ENCODE measurements around the gene FERMT3.

Gene FERMT3

DNA sequence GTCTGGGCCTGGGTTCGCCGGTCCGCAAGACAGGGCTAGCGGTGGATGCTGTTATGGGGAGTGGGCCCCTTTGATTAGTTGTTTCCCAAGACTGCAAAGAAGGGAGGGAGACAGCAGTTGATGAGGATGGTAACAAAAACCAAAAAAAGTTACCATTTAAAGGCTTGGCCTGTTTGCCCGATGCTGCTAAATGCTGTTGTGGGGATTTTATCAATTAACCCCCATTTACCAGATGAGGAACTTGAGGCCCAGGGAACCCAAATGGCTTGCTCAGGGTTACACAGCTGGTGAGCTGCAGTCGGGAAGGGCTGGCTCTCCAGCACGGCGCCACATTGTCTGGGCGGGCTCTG is 16.1 kb downstream of the FERMT3 start:
- H3K27ac Mint-ChIP-seq = peak overlapping the region; percentile 57
- H3K27me3 Mint-ChIP-seq = no peaks in the 10 kb centered on the region
- peaks cover 22% of the 10 kb centered on the region for H3K4me1 Mint-ChIP-seq (ENCODE audit: low read depth)
- H3K4me3 Mint-ChIP-seq = no peak overlapping the region
- H3K36me3 Mint-ChIP-seq (ENCODE audit: low read depth) = peaks cover 88% of the 10 kb centered on the region
- no peak for DNase-seq
- H3K9me3 Mint-ChIP-seq = no peaks in the 10 kb centered on the region

DNA sequence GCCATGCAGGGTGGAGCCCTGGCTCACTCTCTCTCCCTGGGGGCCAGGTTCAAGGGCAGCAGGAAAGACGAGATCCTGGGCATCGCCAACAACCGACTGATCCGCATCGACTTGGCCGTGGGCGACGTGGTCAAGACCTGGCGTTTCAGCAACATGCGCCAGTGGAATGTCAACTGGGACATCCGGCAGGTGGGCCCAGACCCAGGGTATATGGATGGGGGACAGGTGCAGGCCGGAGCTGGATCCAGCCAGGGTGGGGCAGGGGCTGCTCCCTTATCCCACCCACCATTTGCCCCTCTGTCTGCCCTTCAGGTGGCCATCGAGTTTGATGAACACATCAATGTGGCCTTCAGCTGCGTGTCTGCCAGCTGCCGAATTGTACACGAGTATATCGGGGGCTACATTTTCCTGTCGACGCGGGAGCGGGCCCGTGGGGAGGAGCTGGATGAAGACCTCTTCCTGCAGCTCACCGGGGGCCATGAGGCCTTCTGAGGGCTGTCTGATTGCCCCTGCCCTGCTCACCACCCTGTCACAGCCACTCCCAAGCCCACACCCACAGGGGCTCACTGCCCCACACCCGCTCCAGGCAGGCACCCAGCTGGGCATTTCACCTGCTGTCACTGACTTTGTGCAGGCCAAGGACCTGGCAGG is 16.6 kb downstream of the FERMT3 start:
- no peak overlapping the region for H3K4me3 Mint-ChIP-seq
- peaks cover 27% of the 10 kb centered on the region for H3K4me1 Mint-ChIP-seq (ENCODE audit: low read depth)
- peak; percentile 35 for DNase-seq
- H3K27me3 Mint-ChIP-seq = no peaks in the 10 kb centered on the region
- peak overlapping the region; percentile 57 for H3K27ac Mint-ChIP-seq
- peaks cover 85% of the 10 kb centered on the region for H3K36me3 Mint-ChIP-seq (ENCODE audit: low read depth)
- H3K9me3 Mint-ChIP-seq = no peaks in the 10 kb centered on the region

GRCh38 chr11:64224151-64224890 is 17.8 kb downstream of the FERMT3 start:
- peak overlapping the region; percentile 86 for H3K4me3 Mint-ChIP-seq
- H3K4me1 Mint-ChIP-seq (ENCODE audit: low read depth) = peaks cover 30% of the 10 kb centered on the region
- no peaks in the 10 kb centered on the region for H3K27me3 Mint-ChIP-seq
- peaks cover 80% of the 10 kb centered on the region for H3K36me3 Mint-ChIP-seq (ENCODE audit: low read depth)
- H3K27ac Mint-ChIP-seq = peak overlapping the region; percentile 93
- DNase-seq = peak; percentile 50
- no peaks in the 10 kb centered on the region for H3K9me3 Mint-ChIP-seq

GRCh38 chr11:64224891-64225607 is 18.5 kb downstream of the FERMT3 start:
- no peak for DNase-seq
- peak overlapping the region; percentile 93 for H3K27ac Mint-ChIP-seq
- peak overlapping the region; percentile 86 for H3K4me3 Mint-ChIP-seq
- no peaks in the 10 kb centered on the region for H3K27me3 Mint-ChIP-seq
- peaks cover 37% of the 10 kb centered on the region for H3K4me1 Mint-ChIP-seq (ENCODE audit: low read depth)
- H3K36me3 Mint-ChIP-seq (ENCODE audit: low read depth) = peaks cover 77% of the 10 kb centered on the region
- no peaks in the 10 kb centered on the region for H3K9me3 Mint-ChIP-seq

GRCh38 chr11:64225608-64226506 is 19.3 kb downstream of the FERMT3 start, which contains the start of the genes NUDT22 and TRPT1:
Gene NUDT22, plus strand, starts transcription at chr11:64226274. Its CDS starts 379 bp downstream, at chr11:64226653.
Gene TRPT1, minus strand, starts transcription at chr11:64226186. Its CDS starts 326 bp downstream, at chr11:64225860.
- Mint-ChIP-seq H3K9me3 (no peaks in the 10 kb centered on the region), H3K36me3 (ENCODE audit: low read depth) (peaks cover 68% of the 10 kb centered on the region), H3K4me1 (ENCODE audit: low read depth) (peaks cover 38% of the 10 kb centered on the region), H3K27me3 (no peaks in the 10 kb centered on the region), H3K4me3 (peak within 1 kb of the TSS; percentile 86), H3K27ac (peak within 1 kb of the TSS; percentile 93)
- DNase-seq = peak; percentile 99

DNA sequence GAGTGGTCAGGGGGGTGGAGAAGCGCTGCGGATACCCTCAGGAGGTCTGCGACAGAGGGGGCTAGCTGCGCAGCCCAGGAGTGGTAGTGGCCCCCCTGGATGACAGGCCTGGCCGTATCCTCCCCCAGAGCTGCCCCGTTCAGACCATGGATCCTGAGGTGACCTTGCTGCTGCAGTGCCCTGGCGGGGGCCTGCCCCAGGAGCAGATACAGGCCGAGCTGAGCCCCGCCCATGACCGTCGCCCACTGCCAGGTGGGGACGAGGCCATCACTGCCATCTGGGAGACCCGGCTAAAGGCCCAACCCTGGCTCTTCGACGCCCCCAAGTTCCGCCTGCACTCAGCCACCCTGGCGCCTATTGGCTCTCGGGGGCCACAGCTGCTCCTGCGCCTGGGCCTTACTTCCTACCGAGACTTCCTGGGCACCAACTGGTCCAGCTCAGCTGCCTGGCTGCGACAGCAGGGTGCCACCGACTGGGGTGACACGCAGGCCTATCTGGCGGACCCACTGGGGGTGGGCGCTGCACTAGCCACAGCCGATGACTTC is 20.1 kb downstream of the FERMT3 start:
- H3K4me3 Mint-ChIP-seq = peak overlapping the region; percentile 86
- no peaks in the 10 kb centered on the region for H3K27me3 Mint-ChIP-seq
- H3K27ac Mint-ChIP-seq = peak overlapping the region; percentile 93
- H3K36me3 Mint-ChIP-seq (ENCODE audit: low read depth) = peaks cover 61% of the 10 kb centered on the region
- no peaks in the 10 kb centered on the region for H3K9me3 Mint-ChIP-seq
- H3K4me1 Mint-ChIP-seq (ENCODE audit: low read depth) = peaks cover 42% of the 10 kb centered on the region
- peak; percentile 75 for DNase-seq

DNA sequence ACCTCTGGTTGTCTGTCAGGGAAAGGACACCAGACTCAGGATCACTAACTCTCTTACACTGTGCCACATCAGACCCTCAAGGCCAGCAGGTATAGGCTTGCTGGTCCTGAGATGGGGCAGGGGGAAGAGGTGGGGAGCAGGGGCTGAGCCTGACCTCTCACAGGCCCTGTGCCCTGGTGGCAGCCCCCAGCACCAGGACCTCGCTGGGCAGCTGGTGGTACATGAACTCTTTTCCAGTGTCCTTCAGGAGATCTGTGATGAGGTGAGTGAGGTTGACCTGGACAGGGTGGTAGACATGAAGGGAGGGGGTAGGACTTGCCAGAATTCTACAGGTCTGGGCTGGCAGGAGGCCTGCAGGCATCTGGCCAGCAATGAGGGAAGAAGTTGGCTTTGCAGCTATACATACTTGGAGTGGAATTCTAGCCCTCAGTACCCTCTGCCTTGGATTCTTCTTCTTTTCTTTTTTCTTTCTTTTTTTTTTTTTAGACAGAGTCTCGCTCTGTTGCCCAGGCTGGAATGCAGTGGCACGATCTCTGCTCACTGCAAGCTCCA is 21.0 kb downstream of the FERMT3 start:
- peaks cover 55% of the 10 kb centered on the region for H3K36me3 Mint-ChIP-seq (ENCODE audit: low read depth)
- H3K4me1 Mint-ChIP-seq (ENCODE audit: low read depth) = peaks cover 48% of the 10 kb centered on the region
- no peaks in the 10 kb centered on the region for H3K27me3 Mint-ChIP-seq
- H3K27ac Mint-ChIP-seq = peak overlapping the region; percentile 93
- H3K4me3 Mint-ChIP-seq = peak overlapping the region; percentile 86
- H3K9me3 Mint-ChIP-seq = no peaks in the 10 kb centered on the region
- DNase-seq = no peak

DNA sequence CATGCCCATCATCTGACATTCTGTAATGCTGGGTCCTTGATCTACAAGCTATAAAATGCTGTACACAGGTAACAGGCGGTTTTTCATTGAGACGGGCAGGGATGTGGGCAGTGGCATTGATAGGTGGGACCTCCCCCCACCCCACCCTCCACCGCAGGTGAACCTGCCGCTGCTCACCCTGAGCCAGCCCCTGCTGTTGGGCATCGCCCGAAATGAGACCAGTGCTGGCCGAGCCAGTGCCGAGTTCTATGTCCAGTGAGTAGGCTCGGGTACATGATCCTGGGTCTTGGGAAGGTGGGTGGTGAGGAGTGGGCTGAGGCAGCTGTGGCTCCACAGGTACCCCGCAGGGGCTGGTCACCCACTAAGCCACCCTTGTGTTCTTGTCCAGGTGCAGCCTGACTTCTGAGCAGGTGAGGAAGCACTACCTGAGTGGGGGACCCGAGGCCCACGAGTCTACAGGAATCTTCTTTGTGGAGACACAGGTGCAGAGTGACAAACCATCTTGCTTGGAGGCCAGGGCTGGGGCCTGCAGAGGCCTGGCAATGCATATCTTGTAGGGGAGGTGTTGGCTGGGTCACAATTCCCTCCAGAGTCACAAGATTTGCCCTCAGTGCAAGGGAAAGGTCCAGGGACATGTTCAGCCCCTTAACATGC is 22.7 kb downstream of the FERMT3 start:
- Mint-ChIP-seq H3K4me3 (peak overlapping the region; percentile 80), H3K27me3 (no peaks in the 10 kb centered on the region)

DNA sequence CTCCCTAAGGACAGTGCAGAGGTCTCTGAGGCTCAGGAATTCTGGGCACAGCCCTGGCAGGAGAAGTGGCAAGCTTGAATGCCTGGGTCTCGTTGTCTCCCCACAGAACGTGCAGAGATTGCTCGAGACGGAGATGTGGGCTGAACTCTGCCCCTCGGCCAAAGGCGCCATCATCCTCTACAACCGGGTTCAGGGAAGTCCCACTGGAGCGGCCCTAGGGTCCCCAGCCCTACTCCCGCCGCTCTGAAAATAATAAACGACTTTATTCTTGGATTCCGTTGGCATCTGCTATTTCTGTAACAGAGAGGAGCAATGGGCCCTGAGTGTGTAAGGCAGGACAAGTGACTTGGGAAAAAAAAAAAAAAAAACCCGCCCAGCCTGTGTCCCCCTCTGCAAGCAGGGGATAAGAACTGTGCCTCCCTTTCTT is 23.2 kb downstream of the FERMT3 start:
- peaks cover 54% of the 10 kb centered on the region for H3K4me1 Mint-ChIP-seq (ENCODE audit: low read depth)
- H3K27ac Mint-ChIP-seq = peak overlapping the region; percentile 89

More for the DNA sequence above, 22.7 kb downstream of the FERMT3 start:
- no peak for DNase-seq
- H3K4me1 Mint-ChIP-seq (ENCODE audit: low read depth) = peaks cover 56% of the 10 kb centered on the region
- peaks cover 39% of the 10 kb centered on the region for H3K36me3 Mint-ChIP-seq (ENCODE audit: low read depth)
- peak overlapping the region; percentile 93 for H3K27ac Mint-ChIP-seq
- H3K9me3 Mint-ChIP-seq = no peaks in the 10 kb centered on the region

GRCh38 chr11:64230171-64230984 is 23.9 kb downstream of the FERMT3 start, which contains the start of gene DNAJC4:
Gene DNAJC4, plus strand, starts transcription at chr11:64230548. Its CDS starts 307 bp downstream, at chr11:64230855.
- Mint-ChIP-seq H3K27ac (peak within 1 kb of the TSS; percentile 89), H3K36me3 (ENCODE audit: low read depth) (peaks cover 32% of the 10 kb centered on the region), H3K9me3 (no peaks in the 10 kb centered on the region), H3K4me1 (ENCODE audit: low read depth) (peaks cover 52% of the 10 kb centered on the region), H3K4me3 (peak within 1 kb of the TSS; percentile 80), H3K27me3 (no peaks in the 10 kb centered on the region)
- peak; percentile 92 for DNase-seq

More for the DNA sequence above, 23.2 kb downstream of the FERMT3 start:
- peaks cover 34% of the 10 kb centered on the region for H3K36me3 Mint-ChIP-seq (ENCODE audit: low read depth)
- no peaks in the 10 kb centered on the region for H3K27me3 Mint-ChIP-seq
- no peak for DNase-seq
- no peaks in the 10 kb centered on the region for H3K9me3 Mint-ChIP-seq
- H3K4me3 Mint-ChIP-seq = peak overlapping the region; percentile 80

DNA sequence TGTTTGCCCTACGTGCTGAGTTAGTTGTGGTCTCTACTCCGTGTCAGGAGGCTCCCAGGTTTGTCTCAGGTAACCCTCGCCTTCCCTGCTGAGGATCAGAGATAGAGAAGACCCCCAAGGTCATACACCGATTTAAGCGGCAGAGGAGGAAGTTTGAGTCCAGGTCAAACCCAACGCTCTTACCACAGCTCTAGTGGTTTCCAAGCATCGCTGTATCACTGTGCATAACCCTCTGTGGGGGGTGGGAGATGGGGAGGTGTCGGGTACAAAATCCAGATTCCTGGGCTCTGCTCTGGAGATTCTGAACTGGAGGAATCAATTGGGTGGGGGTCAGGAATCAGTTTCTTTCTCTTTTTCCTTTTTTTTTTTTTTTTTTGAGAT is 24.5 kb downstream of the FERMT3 start:
- peak overlapping the region; percentile 89 for H3K27ac Mint-ChIP-seq
- H3K27me3 Mint-ChIP-seq = no peaks in the 10 kb centered on the region
- peak overlapping the region; percentile 80 for H3K4me3 Mint-ChIP-seq

GRCh38 chr11:64231546-64231945 is 25.0 kb downstream of the FERMT3 start:
- DNase-seq = no peak
- Mint-ChIP-seq H3K4me3 (peak overlapping the region; percentile 80), H3K4me1 (ENCODE audit: low read depth) (peaks cover 58% of the 10 kb centered on the region), H3K36me3 (ENCODE audit: low read depth) (peaks cover 33% of the 10 kb centered on the region), H3K27me3 (no peaks in the 10 kb centered on the region), H3K27ac (peak overlapping the region; percentile 59), H3K9me3 (no peaks in the 10 kb centered on the region)

More for the DNA sequence above, 24.5 kb downstream of the FERMT3 start:
- Mint-ChIP-seq H3K9me3 (no peaks in the 10 kb centered on the region), H3K4me1 (ENCODE audit: low read depth) (peaks cover 57% of the 10 kb centered on the region), H3K36me3 (ENCODE audit: low read depth) (peaks cover 33% of the 10 kb centered on the region)
- DNase-seq = no peak
